Hepatocyte (in vitro differentiated cells): ENCODE data around the gene GRHL1. TPM values are rescaled to one million over a fixed set of nuclear protein-coding genes. Genes with fewer than 3 reads are reported as not detected.

ENCODE experiments used
- DNase-seq: peaks from one replicate; pipeline ENCODE4 v3.0.0-alpha.2; 2016; ENCODE audit warnings: low spot score
- H2AFZ ChIP-seq: fragments of 200-600 bp; sonication (generic); 2 replicates; pipeline ENCODE4 v1.6.0; 2016; ENCODE audit warnings: antibody characterized with exemption, mild to moderate bottlenecking
- H3K27ac ChIP-seq: fragments of 200-600 bp; sonication (generic); 2 replicates; pipeline ENCODE4 v1.5.1; 2016; ENCODE audit warnings: mild to moderate bottlenecking
- H3K27me3 ChIP-seq: fragments of 200-600 bp; sonication (generic); 2 replicates; pipeline ENCODE4 v1.6.1; 2016
- H3K36me3 ChIP-seq: fragments of 200-600 bp; sonication (generic); replicated peaks from 2 replicates; pipeline ENCODE4 v1.5.1; 2016; ENCODE audit warnings: low read depth; ENCODE audit not compliant: insufficient read depth
- H3K4me1 ChIP-seq: fragments of 200-600 bp; sonication (generic); 2 replicates; pipeline ENCODE4 v1.5.1; 2016; ENCODE audit warnings: mild to moderate bottlenecking, moderate library complexity; ENCODE audit not compliant: insufficient read depth
- H3K4me2 ChIP-seq: fragments of 200-600 bp; sonication (generic); 2 replicates; pipeline ENCODE4 v1.6.0; 2016
- H3K4me3 ChIP-seq: fragments of 200-600 bp; sonication (generic); 2 replicates; pipeline ENCODE4 v1.5.1; 2016; ENCODE audit warnings: mild to moderate bottlenecking
- H3K79me2 ChIP-seq: fragments of 200-600 bp; sonication (generic); 2 replicates; pipeline ENCODE4 v1.6.0; 2017; ENCODE audit warnings: mild to moderate bottlenecking
- H3K9me2 ChIP-seq: fragments of 200-600 bp; sonication (generic); replicated peaks from 2 replicates; pipeline ENCODE4 v1.6.0; 2017; ENCODE audit warnings: mild to moderate bottlenecking; ENCODE audit not compliant: insufficient read depth
- H3K9me3 ChIP-seq: fragments of 200-600 bp; sonication (generic); 2 replicates; pipeline ENCODE4 v1.5.1; 2016; ENCODE audit warnings: low read depth, mild to moderate bottlenecking
- H4K20me1 ChIP-seq: fragments of 200-600 bp; sonication (generic); 2 replicates; pipeline ENCODE4 v1.6.0; 2016; ENCODE audit warnings: mild to moderate bottlenecking; ENCODE audit not compliant: insufficient read depth, poor library complexity, severe bottlenecking
- EZH2 ChIP-seq: fragments of 200-600 bp; sonication (generic); IDR thresholded peaks from 2 replicates; pipeline ENCODE4 v1.6.1; 2016; ENCODE audit warnings: antibody characterized with exemption, mild to moderate bottlenecking, borderline replicate concordance
- EZH2phosphoT487 ChIP-seq: fragments of 200-600 bp; sonication (generic); IDR thresholded peaks from one replicate; pipeline ENCODE4 v1.6.1; 2018; ENCODE audit warnings: antibody characterized with exemption, mild to moderate bottlenecking, low read depth, moderate library complexity; ENCODE audit not compliant: unreplicated experiment, severe bottlenecking
- WGBS: methylation state at CpG from one replicate; pipeline ENCODE4 v1.1.6; 2016; ENCODE audit warnings: low lambda C conversion rate; ENCODE audit errors: missing lambda C conversion rate; 5-methylcytosine and 5-hydroxymethylcytosine counted together
- polyA plus RNA-seq: library from polyadenylated mRNA; unstranded; fragments of >200 nt; fragmentation: Nextera tagmentation; extraction: Ambion mirVana; gene quantifications from 2 replicates; pipeline ENCODE4 v1.2.1, GENCODE V29; 2016
- total RNA-seq: library from RNA; depleted of rRNA; stranded (reverse); fragments of >200 nt; gene quantifications from 2 replicates; pipeline ENCODE4 v1.2.3, GENCODE V29; 2014
- TF ChIP-seq, protein P1 (sequence below): fragments of 200-600 bp; sonication (generic); IDR thresholded peaks from 2 replicates; pipeline ENCODE4 v1.5.1; 2016; ENCODE audit warnings: antibody characterized with exemption, mild to moderate bottlenecking; ENCODE audit not compliant: poor library complexity

Gene GRHL1
- total and polyA plus RNA-seq, 2 experiments from 2014 or later: 4.0 to 10.9 TPM

GRCh38 chr2:10027660-10028330, 76.3 kb downstream of the GRHL1 start:
- Histone ChIP-seq H3K36me3 (no peaks in the 10 kb centered on the region), H3K79me2 (no peaks in the 10 kb centered on the region), H3K9me3 (no peaks in the 10 kb centered on the region), H3K9me2 (no peaks in the 10 kb centered on the region), H3K4me1 (peaks cover 8% of the 10 kb centered on the region), H3K4me2 (no peak overlapping the region), H4K20me1 (no peaks in the 10 kb centered on the region), H3K27me3 (no peaks in the 10 kb centered on the region), H3K27ac (no peak overlapping the region), H2AFZ (no peak overlapping the region), H3K4me3 (no peak overlapping the region)
- DNase-seq: no peak
- WGBS: 92% methylated on average over 16 of the region's 16 CpGs
- TF ChIP-seq, protein P1, sequence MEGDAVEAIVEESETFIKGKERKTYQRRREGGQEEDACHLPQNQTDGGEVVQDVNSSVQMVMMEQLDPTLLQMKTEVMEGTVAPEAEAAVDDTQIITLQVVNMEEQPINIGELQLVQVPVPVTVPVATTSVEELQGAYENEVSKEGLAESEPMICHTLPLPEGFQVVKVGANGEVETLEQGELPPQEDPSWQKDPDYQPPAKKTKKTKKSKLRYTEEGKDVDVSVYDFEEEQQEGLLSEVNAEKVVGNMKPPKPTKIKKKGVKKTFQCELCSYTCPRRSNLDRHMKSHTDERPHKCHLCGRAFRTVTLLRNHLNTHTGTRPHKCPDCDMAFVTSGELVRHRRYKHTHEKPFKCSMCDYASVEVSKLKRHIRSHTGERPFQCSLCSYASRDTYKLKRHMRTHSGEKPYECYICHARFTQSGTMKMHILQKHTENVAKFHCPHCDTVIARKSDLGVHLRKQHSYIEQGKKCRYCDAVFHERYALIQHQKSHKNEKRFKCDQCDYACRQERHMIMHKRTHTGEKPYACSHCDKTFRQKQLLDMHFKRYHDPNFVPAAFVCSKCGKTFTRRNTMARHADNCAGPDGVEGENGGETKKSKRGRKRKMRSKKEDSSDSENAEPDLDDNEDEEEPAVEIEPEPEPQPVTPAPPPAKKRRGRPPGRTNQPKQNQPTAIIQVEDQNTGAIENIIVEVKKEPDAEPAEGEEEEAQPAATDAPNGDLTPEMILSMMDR: no peak
- TF ChIP-seq EZH2phosphoT487 (no peak), EZH2 (no peak)

DNA sequence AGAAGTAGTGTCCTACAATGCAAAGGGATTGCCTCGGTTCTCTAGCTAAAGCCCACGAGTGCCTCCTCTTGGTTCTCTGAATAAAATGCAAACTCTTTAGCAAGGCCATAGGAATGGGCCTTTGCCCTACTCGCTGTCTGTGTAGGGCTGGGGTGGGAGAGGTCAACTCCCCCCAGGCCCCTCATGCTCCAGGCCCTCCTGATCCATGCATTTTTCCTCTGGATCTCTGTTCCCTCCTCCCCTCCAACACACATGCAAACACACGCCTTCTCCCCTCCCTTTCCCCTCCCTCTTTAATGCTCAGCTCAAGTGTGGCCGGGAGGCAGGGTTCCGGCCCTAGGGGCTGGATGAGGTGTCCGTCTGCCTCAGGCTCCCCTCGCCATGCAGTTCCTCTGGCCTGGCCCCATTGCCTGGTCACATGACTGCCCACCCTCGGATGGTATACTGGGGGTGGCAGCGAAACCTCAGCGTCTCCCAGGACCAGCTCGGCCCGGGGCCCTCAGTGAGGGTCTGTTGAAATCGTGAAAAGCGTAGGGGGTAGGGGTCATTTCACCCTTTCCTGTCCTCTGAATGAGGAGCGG, 77.0 kb downstream of the GRHL1 start:
- no peak overlapping the region for H3K4me2 ChIP-seq
- no peak overlapping the region for H3K4me3 ChIP-seq
- no peaks in the 10 kb centered on the region for H3K79me2 ChIP-seq
- H3K9me3 ChIP-seq: no peaks in the 10 kb centered on the region
- no peaks in the 10 kb centered on the region for H4K20me1 ChIP-seq
- H3K36me3 ChIP-seq: no peaks in the 10 kb centered on the region
- peaks cover 8% of the 10 kb centered on the region for H3K4me1 ChIP-seq
- no peak overlapping the region for H3K27ac ChIP-seq
- no peaks in the 10 kb centered on the region for H3K27me3 ChIP-seq
- H2AFZ ChIP-seq: no peak overlapping the region
- no peak for DNase-seq
- TF ChIP-seq, protein P1: no peak
- TF ChIP-seq EZH2 (no peak), EZH2phosphoT487 (no peak)
- 86% methylated on average over 15 of the region's 16 CpGs for WGBS
- no peaks in the 10 kb centered on the region for H3K9me2 ChIP-seq

DNA sequence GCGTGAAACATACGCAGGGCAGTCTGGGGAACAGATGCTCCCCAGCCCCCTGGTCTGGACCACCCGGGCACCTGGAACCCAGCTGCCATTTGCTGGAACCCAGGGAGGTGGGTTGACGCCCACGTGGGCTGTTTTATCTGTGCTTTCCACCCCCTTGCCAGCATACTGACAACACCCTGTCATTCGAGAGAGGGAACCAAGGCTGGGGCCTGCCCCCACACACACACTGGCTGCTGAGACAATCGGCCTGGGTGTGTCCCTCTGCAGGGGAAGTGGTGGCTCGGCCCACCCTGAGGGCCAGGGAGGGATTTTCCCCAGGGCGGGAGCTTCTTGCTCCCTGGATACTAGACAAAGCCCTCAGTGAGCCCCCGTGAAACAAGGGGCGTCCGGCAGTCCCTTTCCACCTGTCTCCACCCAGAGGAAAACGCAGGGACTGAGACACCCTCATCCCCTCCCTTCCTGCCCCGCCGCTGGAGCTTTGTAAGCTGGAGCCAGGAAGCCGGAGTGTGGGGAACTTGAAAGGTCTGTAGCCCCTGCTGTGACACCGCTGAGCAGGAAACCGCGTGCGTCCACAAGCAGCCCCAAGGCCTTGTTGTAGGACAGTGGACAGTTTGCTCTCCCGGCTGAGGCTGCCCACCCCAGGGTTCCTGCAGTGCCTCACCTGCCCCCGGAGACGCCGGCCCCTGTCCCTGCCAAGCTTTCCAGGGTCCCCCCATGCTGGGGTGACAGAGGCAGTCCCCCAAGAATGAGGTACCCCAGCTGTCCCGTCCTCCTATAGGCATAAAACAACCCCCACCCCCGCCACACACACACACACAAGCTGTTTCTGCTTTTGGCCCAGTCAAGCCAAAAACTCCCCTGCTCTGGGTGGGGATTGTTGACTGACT, 77.7 kb downstream of the GRHL1 start:
- Histone ChIP-seq H3K9me3 (no peaks in the 10 kb centered on the region), H3K79me2 (no peaks in the 10 kb centered on the region), H2AFZ (no peak overlapping the region), H3K36me3 (no peaks in the 10 kb centered on the region), H3K27ac (no peak overlapping the region), H3K4me1 (peaks cover 8% of the 10 kb centered on the region), H3K4me3 (no peak overlapping the region), H3K4me2 (peak overlapping the region; percentile 51), H3K27me3 (no peaks in the 10 kb centered on the region), H4K20me1 (no peaks in the 10 kb centered on the region), H3K9me2 (no peaks in the 10 kb centered on the region)
- TF ChIP-seq, protein P1: no peak
- TF ChIP-seq EZH2: no peak
- TF ChIP-seq EZH2phosphoT487: no peak
- DNase-seq: peak; percentile 54
- WGBS: 48% methylated on average over 26 of the region's 26 CpGs
